Transverse colon (tissue), 4 donors: ENCODE measurements around the gene SOX2. TPM values are rescaled to one million over a fixed set of nuclear protein-coding genes. Genes with fewer than 3 reads are reported as not detected.

Experiments
- DNase-seq: peaks from one replicate; pipeline ENCODE4 v3.0.0-alpha.2; 2019
- H3K27ac ChIP-seq, 4 donors: fragments of 200-600 bp; sonication (generic); 2 replicates each; pipeline ENCODE4 v1.5.1; 2016 to 2018; ENCODE audit warnings: inconsistent platforms in 4 of 4
- H3K27me3 ChIP-seq: fragments of 200-600 bp; sonication (generic); 2 replicates; pipeline ENCODE4 v1.5.1; 2017; ENCODE audit warnings: inconsistent platforms
- H3K36me3 ChIP-seq, 4 donors: fragments of 200-600 bp; sonication (generic); 2 replicates each; pipeline ENCODE4 v1.5.1; 2017 to 2019; ENCODE audit warnings: inconsistent platforms in 4 of 4
- H3K4me1 ChIP-seq, 4 donors: fragments of 200-600 bp; sonication (generic); 2 replicates each; pipeline ENCODE4 v1.5.1; 2017 to 2020; ENCODE audit warnings: inconsistent platforms in 4 of 4
- H3K4me3 ChIP-seq, 4 donors: fragments of 200-600 bp; sonication (generic); 1 replicate in 1 of 4; 2 replicates in 3 of 4; pipeline versions ENCODE4 v1.5.1 to v1.6.1; 2017 to 2019; ENCODE audit warnings: inconsistent platforms in 4 of 4
- H3K9me3 ChIP-seq, 2 donors: fragments of 200-600 bp; sonication (generic); 2 replicates each; pipeline ENCODE4 v1.5.1; 2017 to 2019; ENCODE audit warnings: inconsistent platforms in 2 of 2
- CTCF ChIP-seq, 5 experiments: fragments of 200-600 bp in 3 of 5; fragments of 450-650 bp in 2 of 5; sonication (generic) in 3 of 5; IDR thresholded peaks; 1 replicate in 2 of 5; 2 replicates in 3 of 5; pipeline ENCODE4 v1.5.1; 2016 to 2017; ENCODE audit warnings: antibody characterized with exemption in 5 of 5, inconsistent platforms in 3 of 5, mild to moderate bottlenecking in 2 of 5, moderate library complexity in 1 of 5
- EP300 ChIP-seq: sonication (generic); formaldehyde crosslinking; IDR thresholded peaks from one replicate; pipeline ENCODE4 v1.6.1; 2017; ENCODE audit warnings: antibody characterized with exemption, low read depth
- POLR2A ChIP-seq: fragments of 450-650 bp; IDR thresholded peaks from one replicate; pipeline ENCODE4 v1.6.1; 2016; ENCODE audit warnings: antibody characterized with exemption, mild to moderate bottlenecking, moderate library complexity
- POLR2AphosphoS5 ChIP-seq, 3 donors: sonication (generic); formaldehyde crosslinking; IDR thresholded peaks; one replicate each; pipeline ENCODE4 v1.6.1; 2016; ENCODE audit warnings: antibody characterized with exemption in 3 of 3
- WGBS, 2 donors: methylation state at CpG; one replicate each; pipeline ENCODE4 v1.1.5; 2018; ENCODE audit warnings: low coverage in 1 of 2; 5-methylcytosine and 5-hydroxymethylcytosine counted together
- in situ Hi-C, 4 donors: fragments of 200-750 bp; cut with MboI; loops; one replicate each; pipeline versions ENCODE4 v1.15.0 to v1.15.1; 2017; ENCODE audit warnings: low sequenced_read_pairs in 3 of 4, low pct_ligation_motif_present in 1 of 4, low pct_unique_long_range_greater_than_20kb in 1 of 4
- intact Hi-C: fragments of 100-400 bp; cut with DNase I; formaldehyde crosslinking; loops from one replicate; pipeline ENCODE4 v1.15.1; 2023; ENCODE audit warnings: low total_unique reads
- total RNA-seq, 4 donors: library from RNA; depleted of rRNA; stranded (reverse); fragments of >200 nt; gene quantifications; one replicate each; pipeline ENCODE4 v1.1.0, GENCODE V29; 2016

Gene SOX2
- total RNA-seq, 4 donors from 2014 or later = 0.60 to 3.2 (median 0.82) TPM; not detected in 1

- 4 to 5% methylated on average over 6 to 24 of the region's 24 CpGs for WGBS, 2 donors
Observed at GRCh38 chr3:181727341-181728032, 15.8 kb downstream of the SOX2 start.

GRCh38 chr3:181728470-181729340 is 17.0 kb downstream of the SOX2 start:
- intact Hi-C loops (no loop called here), in situ Hi-C loops (no loop called here)
- H3K27ac ChIP-seq = no peak overlapping the region
- no peak overlapping the region for H3K4me3 ChIP-seq
- H3K4me1 ChIP-seq = peaks cover 0 to 22% (median 12%) of the 10 kb centered on the region in 4 donors
- TF ChIP-seq POLR2AphosphoS5 (IDR thresholded peaks at IDR 0.05) (no peak), EP300 (no peak), CTCF (IDR thresholded peaks at IDR 0.05) (no peak), POLR2A (no peak)
- H3K9me3 ChIP-seq = no peaks in the 10 kb centered on the region
- no peaks in the 10 kb centered on the region for H3K36me3 ChIP-seq
- WGBS, 2 donors = 12 to 14% methylated on average over 8 to 10 of the region's 10 CpGs
- H3K27me3 ChIP-seq = peaks cover 85% of the 10 kb centered on the region
- no peak for DNase-seq

More at GRCh38 chr3:181727341-181728032, 15.8 kb downstream of the SOX2 start:
- Histone ChIP-seq H3K36me3 (no peaks in the 10 kb centered on the region), H3K27ac (no peak overlapping the region), H3K4me3 (peak overlapping the region in 3 of 4 donors; percentile 18 to 43 (median 23)), H3K27me3 (peaks cover 97% of the 10 kb centered on the region), H3K9me3 (no peaks in the 10 kb centered on the region), H3K4me1 (peaks cover 0 to 22% (median 12%) of the 10 kb centered on the region in 4 donors)
- intact Hi-C loops (no loop called here), in situ Hi-C loops (no loop called here)
- TF ChIP-seq POLR2A (no peak), EP300 (no peak), CTCF (IDR thresholded peaks at IDR 0.05) (no peak), POLR2AphosphoS5 (IDR thresholded peaks at IDR 0.05) (no peak)
- DNase-seq = no peak

- peaks cover 83% of the 10 kb centered on the region for H3K27me3 ChIP-seq
- peaks cover 0 to 22% (median 12%) of the 10 kb centered on the region in 4 donors for H3K4me1 ChIP-seq
- H3K27ac ChIP-seq = no peak overlapping the region
- in situ Hi-C loops = no loop called here
- DNase-seq = no peak
- WGBS, 2 donors = 10 to 24% methylated on average over 10 to 12 of the region's 12 CpGs
- no peaks in the 10 kb centered on the region for H3K36me3 ChIP-seq
- TF ChIP-seq EP300 = no peak
- TF ChIP-seq POLR2AphosphoS5 (IDR thresholded peaks at IDR 0.05) = no peak
- no peak for TF ChIP-seq CTCF (IDR thresholded peaks at IDR 0.05)
- TF ChIP-seq POLR2A = no peak
- H3K9me3 ChIP-seq = no peaks in the 10 kb centered on the region
- intact Hi-C loops = no loop called here
- H3K4me3 ChIP-seq = no peak overlapping the region
Observed at GRCh38 chr3:181729341-181729869, 17.7 kb downstream of the SOX2 start.

GRCh38 chr3:181730316-181730715 is 18.6 kb downstream of the SOX2 start:
- Histone ChIP-seq H3K9me3 (no peaks in the 10 kb centered on the region), H3K4me1 (peaks cover 0 to 22% (median 12%) of the 10 kb centered on the region in 4 donors), H3K36me3 (no peaks in the 10 kb centered on the region), H3K4me3 (no peak overlapping the region), H3K27ac (no peak overlapping the region), H3K27me3 (peaks cover 74% of the 10 kb centered on the region)
- intact Hi-C loops (no loop called here), in situ Hi-C loops (no loop called here)
- WGBS, 2 donors = 21 to 30% methylated on average over 5 of the region's 5 CpGs
- DNase-seq = no peak
- TF ChIP-seq POLR2AphosphoS5 (IDR thresholded peaks at IDR 0.05) (no peak), CTCF (IDR thresholded peaks at IDR 0.05) (no peak), EP300 (no peak), POLR2A (no peak)
